ENCODE results near the gene HYOU1. TPM values are rescaled to one million over a fixed set of nuclear protein-coding genes. Genes with fewer than 3 reads are reported as not detected.

The HYOU1 gene
- total and polyA plus RNA-seq, 10 donors, result 12.3 to 131 (median 72.0) TPM

- peak overlapping the region in 7 of 8 donors; percentile 76 to 93 (median 83) for H3K4me3 ChIP-seq
- no peak for DNase-seq
- WGBS, 5 donors, result 57 to 70% (median 61%) methylated on average over 11 to 12 of the region's 12 CpGs
Measured at GRCh38 chr11:119092880-119093842, 36.2 kb upstream of the HYOU1 start.

GRCh38 chr11:119091966-119092879 is 35.2 kb upstream of the HYOU1 start:
- H3K4me3 ChIP-seq, result peak overlapping the region in 3 of 8 donors; percentile 0 to 83 (median 1)
- H3K27me3 ChIP-seq (replicated peaks in 1 of 7), result no peaks in the 10 kb centered on the region
- no peaks in the 10 kb centered on the region for H3K9me3 ChIP-seq
- DNase-seq, result no peak
- H3K4me1 ChIP-seq, result peaks cover 14 to 76% (median 40%) of the 10 kb centered on the region in 6 donors
- WGBS, 5 donors, result 85 to 89% (median 87%) methylated on average over 13 of the region's 13 CpGs
- TF ChIP-seq POLR2A (IDR thresholded peaks at IDR 0.05), result no peak
- TF ChIP-seq, protein P1, sequence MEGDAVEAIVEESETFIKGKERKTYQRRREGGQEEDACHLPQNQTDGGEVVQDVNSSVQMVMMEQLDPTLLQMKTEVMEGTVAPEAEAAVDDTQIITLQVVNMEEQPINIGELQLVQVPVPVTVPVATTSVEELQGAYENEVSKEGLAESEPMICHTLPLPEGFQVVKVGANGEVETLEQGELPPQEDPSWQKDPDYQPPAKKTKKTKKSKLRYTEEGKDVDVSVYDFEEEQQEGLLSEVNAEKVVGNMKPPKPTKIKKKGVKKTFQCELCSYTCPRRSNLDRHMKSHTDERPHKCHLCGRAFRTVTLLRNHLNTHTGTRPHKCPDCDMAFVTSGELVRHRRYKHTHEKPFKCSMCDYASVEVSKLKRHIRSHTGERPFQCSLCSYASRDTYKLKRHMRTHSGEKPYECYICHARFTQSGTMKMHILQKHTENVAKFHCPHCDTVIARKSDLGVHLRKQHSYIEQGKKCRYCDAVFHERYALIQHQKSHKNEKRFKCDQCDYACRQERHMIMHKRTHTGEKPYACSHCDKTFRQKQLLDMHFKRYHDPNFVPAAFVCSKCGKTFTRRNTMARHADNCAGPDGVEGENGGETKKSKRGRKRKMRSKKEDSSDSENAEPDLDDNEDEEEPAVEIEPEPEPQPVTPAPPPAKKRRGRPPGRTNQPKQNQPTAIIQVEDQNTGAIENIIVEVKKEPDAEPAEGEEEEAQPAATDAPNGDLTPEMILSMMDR (IDR thresholded peaks at IDR 0.05 in 8 of 11, conservative IDR thresholded peaks at IDR 0.05 in 3 of 11), result no peak
- no peak for TF ChIP-seq POLR2AphosphoS5 (IDR thresholded peaks at IDR 0.05)
- intact Hi-C loops (cut with DNase I; ENCODE audit: low total_unique reads), result loop anchor here (10.0 kb wide), 1 partner anchor 103 kb away; no protein-coding TSS in a partner anchor
- H3K27ac ChIP-seq, result peak overlapping the region in 3 of 8 donors; percentile 95 to 96 (median 96)
- H3K36me3 ChIP-seq, result peaks cover 0 to 29% (median 8%) of the 10 kb centered on the region in 6 donors

More at GRCh38 chr11:119092880-119093842, 36.2 kb upstream of the HYOU1 start:
- H3K27ac ChIP-seq, result peak overlapping the region in 7 of 8 donors; percentile 91 to 97 (median 95)
- H3K27me3 ChIP-seq (replicated peaks in 1 of 7), result no peaks in the 10 kb centered on the region
- TF ChIP-seq POLR2AphosphoS5 (IDR thresholded peaks at IDR 0.05) (no peak), POLR2A (IDR thresholded peaks at IDR 0.05) (no peak)
- TF ChIP-seq, protein P1 (IDR thresholded peaks at IDR 0.05 in 8 of 11, conservative IDR thresholded peaks at IDR 0.05 in 3 of 11), result no peak
- no peaks in the 10 kb centered on the region for H3K9me3 ChIP-seq
- H3K4me1 ChIP-seq, result peaks cover 14 to 74% (median 40%) of the 10 kb centered on the region in 6 donors
- intact Hi-C loops (cut with DNase I; ENCODE audit: low total_unique reads), result loop anchor here (10.0 kb wide), 1 partner anchor 102 kb away; no protein-coding TSS in a partner anchor
- H3K36me3 ChIP-seq, result peaks cover 0 to 38% (median 17%) of the 10 kb centered on the region in 6 donors

DNA sequence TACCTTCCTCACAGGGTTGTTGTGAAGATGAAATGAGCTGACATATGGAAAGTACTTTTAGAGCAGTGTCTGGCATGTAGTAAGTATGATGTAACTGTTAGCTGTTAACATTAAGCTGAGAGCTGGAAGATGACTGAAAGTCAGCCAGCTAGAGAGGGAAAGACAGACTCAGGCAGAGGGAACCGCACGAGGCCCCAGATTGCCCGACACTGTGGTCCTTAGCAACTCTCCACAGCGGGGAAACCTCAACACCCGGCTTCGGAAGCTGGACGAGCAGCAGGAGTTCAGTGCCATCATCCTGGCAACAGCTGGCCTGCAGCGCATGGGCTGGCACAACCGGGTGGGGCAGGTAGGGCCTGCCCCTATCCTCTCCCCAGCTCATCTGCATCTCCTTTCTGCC is 34.2 kb upstream of the HYOU1 start:
- Histone ChIP-seq H3K27me3 (replicated peaks in 1 of 7) (no peaks in the 10 kb centered on the region), H3K36me3 (peaks cover 0 to 19% (median 0%) of the 10 kb centered on the region in 6 donors), H3K27ac (peak overlapping the region in 2 of 8 donors; percentile 4), H3K9me3 (no peaks in the 10 kb centered on the region), H3K4me3 (no peak overlapping the region), H3K4me1 (peaks cover 14 to 76% (median 39%) of the 10 kb centered on the region in 6 donors)
- TF ChIP-seq, protein P1 (IDR thresholded peaks at IDR 0.05 in 8 of 11, conservative IDR thresholded peaks at IDR 0.05 in 3 of 11), result no peak
- TF ChIP-seq POLR2A (IDR thresholded peaks at IDR 0.05), result no peak
- no peak for TF ChIP-seq POLR2AphosphoS5 (IDR thresholded peaks at IDR 0.05)
- intact Hi-C loops (cut with DNase I; ENCODE audit: low total_unique reads), result loop anchor here (10.0 kb wide), 1 partner anchor 104 kb away; no protein-coding TSS in a partner anchor
- DNase-seq, result no peak
- 85 to 91% (median 88%) methylated on average over 9 of the region's 9 CpGs for WGBS, 5 donors
